ENCODE data around the gene NRG3.

Gene NRG3

DNA sequence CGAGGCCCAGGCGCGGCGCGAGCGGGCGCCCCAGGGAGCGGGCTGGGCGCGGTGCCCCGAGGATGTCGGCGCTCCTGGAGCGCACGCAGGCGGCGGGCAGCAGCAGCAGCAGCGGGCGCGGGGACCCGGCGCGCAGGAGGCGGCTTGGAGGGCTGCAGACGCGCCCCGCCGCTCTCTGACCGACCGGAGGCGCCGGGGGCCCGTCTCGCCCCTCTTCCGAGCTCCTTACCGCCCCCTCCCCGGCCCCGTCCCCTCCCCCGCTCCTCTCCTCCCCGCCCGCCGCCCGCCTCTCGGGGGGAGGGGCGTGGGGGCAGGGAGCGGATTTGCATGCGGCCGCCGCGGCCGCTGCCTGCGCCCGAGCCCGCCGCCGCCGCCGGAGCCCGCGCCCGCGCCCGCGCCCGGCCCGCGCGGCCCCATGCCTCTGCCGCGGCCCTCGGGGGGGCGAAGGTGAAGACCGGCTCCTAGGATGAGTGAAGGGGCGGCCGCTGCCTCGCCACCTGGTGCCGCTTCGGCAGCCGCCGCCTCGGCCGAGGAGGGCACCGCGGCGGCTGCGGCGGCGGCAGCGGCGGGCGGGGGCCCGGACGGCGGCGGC, at the start of gene NRG3:
NRG3 (plus strand) TSS at position 320 of the 592 bp plus-strand sequence.
- H3K9me3 ChIP-seq (ENCODE audit: control insufficient read depth in 1 of 2, low read length in 2 of 2) = no peaks in the 10 kb centered on the region
- no peak within 1 kb of the TSS for H3K27ac ChIP-seq (ENCODE audit: low read length)
- H3K36me3 ChIP-seq (ENCODE audit: control insufficient read depth in 1 of 2, insufficient read depth in 2 of 2, low read length in 2 of 2) = no peaks in the 10 kb centered on the region
- H3K27me3 ChIP-seq (ENCODE audit: low read depth, low read length) = peaks cover 20% of the 10 kb centered on the region
- peaks cover 0 to 15% of the 10 kb centered on the region in 2 donors for H3K4me1 ChIP-seq (ENCODE audit: control insufficient read depth in 1 of 2, insufficient read depth in 2 of 2, low read length in 2 of 2)
- peak within 1 kb of the TSS; percentile 19 to 57 for H3K4me3 ChIP-seq (ENCODE audit: low read depth in 1 of 2, low read length in 2 of 2)

DNA sequence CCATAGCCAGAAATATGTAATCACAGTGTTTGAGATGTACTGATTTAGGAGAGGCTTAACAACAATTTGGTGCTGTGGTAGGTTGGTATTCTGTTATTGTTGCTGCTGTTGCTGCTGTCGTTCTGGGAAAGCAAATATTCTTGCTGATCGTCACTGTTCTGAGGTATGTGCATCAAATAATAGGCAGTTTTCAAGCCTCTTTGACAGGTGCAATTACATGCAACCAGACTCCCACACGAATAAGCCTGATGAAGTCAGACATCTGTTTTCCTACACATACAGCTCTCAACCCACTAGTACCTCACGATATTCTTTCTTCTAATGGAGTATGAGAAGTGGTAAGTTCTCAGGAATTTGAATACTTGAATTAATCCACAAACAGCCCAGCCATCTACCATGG, 46.7 kb upstream of the NRG3 start:
- H3K4me1 ChIP-seq (ENCODE audit: control insufficient read depth in 1 of 2, insufficient read depth in 2 of 2, low read length in 2 of 2) = no peaks in the 10 kb centered on the region
- H3K27ac ChIP-seq (ENCODE audit: low read length) = no peak overlapping the region
- no peak overlapping the region for H3K4me3 ChIP-seq (ENCODE audit: low read depth in 1 of 2, low read length in 2 of 2)
- peaks cover 0 to 3% of the 10 kb centered on the region in 2 donors for H3K9me3 ChIP-seq (ENCODE audit: control insufficient read depth in 1 of 2, low read length in 2 of 2)
- no peaks in the 10 kb centered on the region for H3K36me3 ChIP-seq (ENCODE audit: control insufficient read depth in 1 of 2, insufficient read depth in 2 of 2, low read length in 2 of 2)
- H3K27me3 ChIP-seq (ENCODE audit: low read depth, low read length) = no peaks in the 10 kb centered on the region

GRCh38 chr10:81831060-81831459, 43.9 kb upstream of the NRG3 start:
- H3K9me3 ChIP-seq (ENCODE audit: control insufficient read depth in 1 of 2, low read length in 2 of 2) = peaks cover 0 to 3% of the 10 kb centered on the region in 2 donors
- no peak overlapping the region for H3K27ac ChIP-seq (ENCODE audit: low read length)
- no peak overlapping the region for H3K4me3 ChIP-seq (ENCODE audit: low read depth in 1 of 2, low read length in 2 of 2)
- H3K27me3 ChIP-seq (ENCODE audit: low read depth, low read length) = no peaks in the 10 kb centered on the region
- H3K4me1 ChIP-seq (ENCODE audit: control insufficient read depth in 1 of 2, insufficient read depth in 2 of 2, low read length in 2 of 2) = no peaks in the 10 kb centered on the region
- H3K36me3 ChIP-seq (ENCODE audit: control insufficient read depth in 1 of 2, insufficient read depth in 2 of 2, low read length in 2 of 2) = no peaks in the 10 kb centered on the region

GRCh38 chr10:81838950-81839349, 36.0 kb upstream of the NRG3 start:
- Histone ChIP-seq H3K9me3 (ENCODE audit: control insufficient read depth in 1 of 2, low read length in 2 of 2) (no peaks in the 10 kb centered on the region), H3K4me1 (ENCODE audit: control insufficient read depth in 1 of 2, insufficient read depth in 2 of 2, low read length in 2 of 2) (no peaks in the 10 kb centered on the region), H3K4me3 (ENCODE audit: low read depth in 1 of 2, low read length in 2 of 2) (no peak overlapping the region), H3K27ac (ENCODE audit: low read length) (no peak overlapping the region), H3K36me3 (ENCODE audit: control insufficient read depth in 1 of 2, insufficient read depth in 2 of 2, low read length in 2 of 2) (no peaks in the 10 kb centered on the region), H3K27me3 (ENCODE audit: low read depth, low read length) (no peaks in the 10 kb centered on the region)

GRCh38 chr10:81843042-81843441, 32.0 kb upstream of the NRG3 start:
- H3K4me3 ChIP-seq (ENCODE audit: low read depth in 1 of 2, low read length in 2 of 2) = no peak overlapping the region
- H3K27ac ChIP-seq (ENCODE audit: low read length) = no peak overlapping the region
- no peaks in the 10 kb centered on the region for H3K9me3 ChIP-seq (ENCODE audit: control insufficient read depth in 1 of 2, low read length in 2 of 2)
- H3K4me1 ChIP-seq (ENCODE audit: control insufficient read depth in 1 of 2, insufficient read depth in 2 of 2, low read length in 2 of 2) = peaks cover 0 to 5% of the 10 kb centered on the region in 2 donors
- H3K27me3 ChIP-seq (ENCODE audit: low read depth, low read length) = no peaks in the 10 kb centered on the region
- H3K36me3 ChIP-seq (ENCODE audit: control insufficient read depth in 1 of 2, insufficient read depth in 2 of 2, low read length in 2 of 2) = no peaks in the 10 kb centered on the region

- no peak overlapping the region for H3K27ac ChIP-seq (ENCODE audit: low read length)
Measured at GRCh38 chr10:81847675-81848074, 27.3 kb upstream of the NRG3 start.

GRCh38 chr10:81848514-81848913, 26.5 kb upstream of the NRG3 start:
- H3K27ac ChIP-seq (ENCODE audit: low read length) = no peak overlapping the region
- H3K4me1 ChIP-seq (ENCODE audit: control insufficient read depth in 1 of 2, insufficient read depth in 2 of 2, low read length in 2 of 2) = peaks cover 0 to 5% of the 10 kb centered on the region in 2 donors
- no peaks in the 10 kb centered on the region for H3K36me3 ChIP-seq (ENCODE audit: control insufficient read depth in 1 of 2, insufficient read depth in 2 of 2, low read length in 2 of 2)
- no peak overlapping the region for H3K4me3 ChIP-seq (ENCODE audit: low read depth in 1 of 2, low read length in 2 of 2)
- H3K9me3 ChIP-seq (ENCODE audit: control insufficient read depth in 1 of 2, low read length in 2 of 2) = peaks cover 0 to under 1% of the 10 kb centered on the region in 2 donors
- H3K27me3 ChIP-seq (ENCODE audit: low read depth, low read length) = no peaks in the 10 kb centered on the region

More at GRCh38 chr10:81847675-81848074, 27.3 kb upstream of the NRG3 start:
- Histone ChIP-seq H3K4me1 (ENCODE audit: control insufficient read depth in 1 of 2, insufficient read depth in 2 of 2, low read length in 2 of 2) (peaks cover 0 to 5% of the 10 kb centered on the region in 2 donors), H3K9me3 (ENCODE audit: control insufficient read depth in 1 of 2, low read length in 2 of 2) (no peaks in the 10 kb centered on the region), H3K36me3 (ENCODE audit: control insufficient read depth in 1 of 2, insufficient read depth in 2 of 2, low read length in 2 of 2) (no peaks in the 10 kb centered on the region), H3K4me3 (ENCODE audit: low read depth in 1 of 2, low read length in 2 of 2) (no peak overlapping the region), H3K27me3 (ENCODE audit: low read depth, low read length) (no peaks in the 10 kb centered on the region)

DNA sequence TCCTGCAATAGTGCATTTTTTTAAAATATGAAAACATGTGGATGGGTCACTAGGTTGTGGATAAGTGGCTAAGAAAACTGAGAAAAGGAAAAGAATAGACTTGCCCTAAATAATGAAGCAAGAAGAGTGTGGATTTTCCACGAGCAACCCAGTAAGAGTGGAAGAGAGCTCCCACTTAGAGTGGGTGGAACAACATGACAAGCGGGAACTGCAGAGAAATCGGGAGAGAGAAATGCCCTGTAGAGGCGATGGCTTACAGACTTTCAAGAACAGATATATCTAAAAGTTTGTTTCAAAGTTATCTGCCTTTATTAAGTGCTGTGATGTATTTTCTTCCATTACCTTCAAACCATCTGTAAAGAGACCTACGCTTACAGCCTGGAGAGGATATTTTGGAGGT, 26.1 kb upstream of the NRG3 start:
- Histone ChIP-seq H3K9me3 (ENCODE audit: control insufficient read depth in 1 of 2, low read length in 2 of 2) (peaks cover 0 to 5% of the 10 kb centered on the region in 2 donors), H3K36me3 (ENCODE audit: control insufficient read depth in 1 of 2, insufficient read depth in 2 of 2, low read length in 2 of 2) (no peaks in the 10 kb centered on the region), H3K4me1 (ENCODE audit: control insufficient read depth in 1 of 2, insufficient read depth in 2 of 2, low read length in 2 of 2) (peaks cover 0 to 5% of the 10 kb centered on the region in 2 donors), H3K27ac (ENCODE audit: low read length) (no peak overlapping the region), H3K4me3 (ENCODE audit: low read depth in 1 of 2, low read length in 2 of 2) (no peak overlapping the region), H3K27me3 (ENCODE audit: low read depth, low read length) (no peaks in the 10 kb centered on the region)

DNA sequence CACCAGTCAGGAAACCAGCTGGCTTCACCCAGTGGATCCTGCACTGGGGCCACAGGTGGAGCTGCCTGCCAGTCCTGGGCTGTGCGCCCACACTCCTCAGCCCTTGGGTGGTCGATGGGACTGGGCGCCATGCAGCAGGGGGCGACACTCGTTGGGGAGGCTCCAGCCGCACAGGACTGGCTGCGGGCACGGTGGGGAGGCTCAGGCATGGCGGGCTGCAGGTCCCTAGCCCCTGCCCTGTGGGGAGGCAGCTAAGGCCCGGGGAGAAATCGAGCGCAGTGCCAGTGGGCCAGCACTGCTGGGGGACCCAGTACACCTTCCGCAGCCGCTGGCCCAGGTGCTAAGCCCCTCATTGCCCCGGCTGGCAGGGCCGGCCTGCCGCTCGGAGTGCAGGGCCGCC, 12.4 kb upstream of the NRG3 start:
- H3K9me3 ChIP-seq (ENCODE audit: control insufficient read depth in 1 of 2, low read length in 2 of 2) = no peaks in the 10 kb centered on the region
- H3K4me1 ChIP-seq (ENCODE audit: control insufficient read depth in 1 of 2, insufficient read depth in 2 of 2, low read length in 2 of 2) = no peaks in the 10 kb centered on the region
- H3K27me3 ChIP-seq (ENCODE audit: low read depth, low read length) = no peaks in the 10 kb centered on the region
- no peak overlapping the region for H3K27ac ChIP-seq (ENCODE audit: low read length)
- H3K4me3 ChIP-seq (ENCODE audit: low read depth in 1 of 2, low read length in 2 of 2) = no peak overlapping the region
- no peaks in the 10 kb centered on the region for H3K36me3 ChIP-seq (ENCODE audit: control insufficient read depth in 1 of 2, insufficient read depth in 2 of 2, low read length in 2 of 2)

- Histone ChIP-seq H3K9me3 (ENCODE audit: control insufficient read depth in 1 of 2, low read length in 2 of 2) (no peaks in the 10 kb centered on the region), H3K36me3 (ENCODE audit: control insufficient read depth in 1 of 2, insufficient read depth in 2 of 2, low read length in 2 of 2) (no peaks in the 10 kb centered on the region)
Measured at GRCh38 chr10:81863771-81864170, 11.2 kb upstream of the NRG3 start.

DNA sequence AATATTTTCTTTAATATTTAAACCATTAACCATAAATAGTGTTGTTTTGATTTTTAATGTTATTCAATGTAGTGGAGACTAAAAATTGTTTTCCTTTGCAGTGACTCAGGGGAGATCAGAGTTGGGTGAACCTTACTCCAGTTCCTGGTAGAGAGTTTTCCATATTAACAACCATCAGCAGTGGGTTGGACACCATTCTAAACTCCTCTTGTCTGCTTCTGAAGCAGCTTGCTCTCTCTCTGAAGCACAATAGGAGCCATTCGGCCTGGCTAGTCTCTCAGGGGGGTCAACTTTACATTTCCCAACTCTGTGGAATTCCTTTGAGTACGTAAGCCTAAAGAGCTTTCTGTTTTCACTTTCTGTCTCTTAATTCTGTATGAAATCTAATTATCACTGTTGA, 9.4 kb upstream of the NRG3 start:
- Histone ChIP-seq H3K27me3 (ENCODE audit: low read depth, low read length) (no peaks in the 10 kb centered on the region), H3K4me1 (ENCODE audit: control insufficient read depth in 1 of 2, insufficient read depth in 2 of 2, low read length in 2 of 2) (no peaks in the 10 kb centered on the region), H3K9me3 (ENCODE audit: control insufficient read depth in 1 of 2, low read length in 2 of 2) (no peaks in the 10 kb centered on the region), H3K27ac (ENCODE audit: low read length) (no peak overlapping the region), H3K36me3 (ENCODE audit: control insufficient read depth in 1 of 2, insufficient read depth in 2 of 2, low read length in 2 of 2) (no peaks in the 10 kb centered on the region), H3K4me3 (ENCODE audit: low read depth in 1 of 2, low read length in 2 of 2) (no peak overlapping the region)

More at GRCh38 chr10:81863771-81864170, 11.2 kb upstream of the NRG3 start:
- Histone ChIP-seq H3K27ac (ENCODE audit: low read length) (no peak overlapping the region), H3K4me3 (ENCODE audit: low read depth in 1 of 2, low read length in 2 of 2) (no peak overlapping the region), H3K27me3 (ENCODE audit: low read depth, low read length) (no peaks in the 10 kb centered on the region), H3K4me1 (ENCODE audit: control insufficient read depth in 1 of 2, insufficient read depth in 2 of 2, low read length in 2 of 2) (no peaks in the 10 kb centered on the region)

DNA sequence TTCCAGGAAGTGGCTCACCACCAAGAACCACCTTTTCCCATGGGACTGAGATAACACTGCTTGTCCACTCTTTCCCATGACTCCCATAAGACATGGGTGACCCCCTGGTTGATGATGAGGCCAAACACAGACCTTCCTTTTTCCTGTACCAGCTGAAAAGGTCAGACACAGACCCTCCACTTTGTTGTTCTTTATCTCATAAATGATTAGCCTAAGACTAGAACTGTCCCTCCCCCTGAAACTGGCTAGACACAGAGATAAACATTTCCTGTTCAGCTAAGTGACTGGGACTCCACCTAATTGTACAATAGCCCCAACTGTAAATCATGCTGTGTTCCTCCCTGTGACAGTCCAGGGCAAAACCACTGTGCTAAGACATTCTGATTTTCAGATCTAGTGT, 8.2 kb upstream of the NRG3 start:
- Histone ChIP-seq H3K27ac (ENCODE audit: low read length) (no peak overlapping the region), H3K4me1 (ENCODE audit: control insufficient read depth in 1 of 2, insufficient read depth in 2 of 2, low read length in 2 of 2) (no peaks in the 10 kb centered on the region), H3K36me3 (ENCODE audit: control insufficient read depth in 1 of 2, insufficient read depth in 2 of 2, low read length in 2 of 2) (no peaks in the 10 kb centered on the region), H3K9me3 (ENCODE audit: control insufficient read depth in 1 of 2, low read length in 2 of 2) (no peaks in the 10 kb centered on the region), H3K4me3 (ENCODE audit: low read depth in 1 of 2, low read length in 2 of 2) (no peak overlapping the region), H3K27me3 (ENCODE audit: low read depth, low read length) (no peaks in the 10 kb centered on the region)

All from muscle layer of duodenum (tissue), 2 donors.